Activated gamma-delta T cell treated with Interleukin-2 at 50 U/mL for 16 hours (primary cell): Measurements from ENCODE around the gene ERGIC1.

Source experiments
- DNase-seq: peaks from one replicate; pipeline ENCODE4 v3.0.0-alpha.2; 2020

Gene ERGIC1

GRCh38 chr5:172904312-172904642, 70.2 kb downstream of the ERGIC1 start:
- no peak for DNase-seq

DNA sequence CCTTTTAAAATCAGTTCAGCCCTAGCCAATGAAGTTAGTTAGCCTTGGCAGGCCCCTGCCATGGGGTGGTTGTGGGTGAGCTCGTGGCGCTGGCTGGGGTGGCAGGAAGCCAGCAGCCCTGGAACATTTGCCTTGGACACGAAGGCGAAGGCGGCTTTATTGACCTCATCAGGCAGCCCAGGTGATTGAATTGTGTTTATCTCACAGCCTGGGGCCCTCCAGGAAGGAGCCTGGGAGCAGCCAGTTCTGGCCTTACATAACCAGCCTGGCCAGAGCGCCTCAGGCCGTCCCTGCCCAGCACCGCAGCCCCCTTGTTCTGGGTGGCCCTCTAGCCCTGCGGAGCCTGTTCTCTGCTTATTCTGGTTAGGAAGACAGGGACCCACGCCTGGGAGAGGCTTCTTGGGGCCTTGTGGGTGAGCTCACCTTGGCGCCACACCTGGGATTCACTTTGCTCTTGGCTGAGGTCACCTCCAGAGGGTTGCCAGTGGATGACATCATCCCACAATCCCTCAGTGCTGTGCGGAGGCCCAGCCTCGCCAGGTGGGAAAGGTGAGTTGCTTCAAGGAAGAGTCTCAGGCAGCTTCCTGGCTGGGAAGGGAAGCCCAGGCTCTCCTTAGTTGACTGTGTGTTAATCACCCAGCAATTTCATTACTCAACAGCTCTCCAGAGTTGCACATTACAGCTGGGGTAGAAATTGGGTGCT, 70.7 kb downstream of the ERGIC1 start:
- no peak for DNase-seq

GRCh38 chr5:172905346-172906140, 71.5 kb downstream of the ERGIC1 start:
- no peak for DNase-seq

GRCh38 chr5:172906436-172906835, 72.4 kb downstream of the ERGIC1 start:
- no peak for DNase-seq

DNA sequence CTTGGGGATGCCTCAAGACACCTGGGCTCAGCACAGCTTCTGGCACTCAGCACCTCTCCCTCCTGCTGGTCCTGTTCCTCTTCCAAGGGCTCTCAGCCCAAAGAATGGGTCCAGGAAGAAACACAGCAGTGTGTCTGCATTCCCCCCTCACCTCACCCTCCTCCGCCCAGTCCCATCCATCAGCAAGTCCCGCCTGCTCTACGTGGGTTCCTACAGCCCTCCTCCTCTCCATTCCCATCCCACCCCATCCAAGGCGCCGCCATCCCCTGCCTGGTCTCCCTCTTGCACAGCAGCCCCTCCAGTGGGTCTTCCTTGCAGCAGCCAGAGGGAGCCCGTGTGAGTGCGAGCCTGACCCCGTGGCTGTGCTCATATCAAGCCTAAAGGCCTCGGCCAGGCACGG, 72.8 kb downstream of the ERGIC1 start:
- no peak for DNase-seq

GRCh38 chr5:172907657-172908056, 73.6 kb downstream of the ERGIC1 start:
- no peak for DNase-seq

DNA sequence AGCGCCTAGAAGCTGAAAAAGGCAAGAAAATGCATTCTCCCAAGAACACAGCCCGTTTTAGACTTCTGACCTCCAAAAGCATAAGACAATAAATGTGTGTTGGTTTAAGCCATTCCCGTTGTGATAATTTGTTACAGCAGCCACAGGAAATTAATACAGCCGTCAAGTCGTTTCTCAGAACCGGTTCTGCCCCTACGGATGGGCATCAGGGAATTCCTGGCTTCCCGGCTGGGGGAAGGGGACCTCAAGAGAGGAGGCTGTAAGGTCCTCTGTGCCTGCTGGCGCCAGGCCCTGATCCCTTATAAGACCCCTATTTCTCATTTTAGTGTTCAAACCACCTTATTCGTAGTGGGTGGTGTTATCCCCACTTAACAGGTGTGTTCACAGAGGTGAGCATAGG, 74.6 kb downstream of the ERGIC1 start:
- DNase-seq = no peak

DNA sequence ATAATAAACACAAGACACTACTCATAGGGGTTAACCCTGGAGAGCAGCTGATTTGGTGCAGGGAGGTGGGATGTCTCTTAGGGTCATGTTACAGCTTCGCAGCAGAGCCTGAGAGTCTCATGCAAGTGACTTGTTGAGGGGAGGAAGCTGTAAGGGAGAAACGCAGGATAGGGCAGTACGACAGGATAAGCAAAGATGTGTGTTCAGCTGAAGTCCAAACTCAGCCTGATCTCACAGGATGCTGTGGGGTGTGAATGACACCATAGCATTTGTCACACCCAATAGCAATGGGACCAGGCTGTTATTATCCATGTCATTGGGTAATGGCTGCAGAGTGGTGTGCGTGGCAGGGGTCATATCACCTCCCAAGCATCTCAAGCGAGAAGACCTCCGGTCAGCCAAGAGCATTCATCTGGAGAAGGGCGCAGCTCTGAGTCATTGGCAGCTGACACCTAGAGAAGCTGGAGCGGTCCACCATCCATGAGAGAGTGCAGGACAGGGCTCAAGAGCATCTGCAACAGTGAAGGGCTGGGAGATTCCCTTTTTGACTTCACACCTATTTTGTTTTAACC, 76.0 kb downstream of the ERGIC1 start:
- DNase-seq = no peak

DNA sequence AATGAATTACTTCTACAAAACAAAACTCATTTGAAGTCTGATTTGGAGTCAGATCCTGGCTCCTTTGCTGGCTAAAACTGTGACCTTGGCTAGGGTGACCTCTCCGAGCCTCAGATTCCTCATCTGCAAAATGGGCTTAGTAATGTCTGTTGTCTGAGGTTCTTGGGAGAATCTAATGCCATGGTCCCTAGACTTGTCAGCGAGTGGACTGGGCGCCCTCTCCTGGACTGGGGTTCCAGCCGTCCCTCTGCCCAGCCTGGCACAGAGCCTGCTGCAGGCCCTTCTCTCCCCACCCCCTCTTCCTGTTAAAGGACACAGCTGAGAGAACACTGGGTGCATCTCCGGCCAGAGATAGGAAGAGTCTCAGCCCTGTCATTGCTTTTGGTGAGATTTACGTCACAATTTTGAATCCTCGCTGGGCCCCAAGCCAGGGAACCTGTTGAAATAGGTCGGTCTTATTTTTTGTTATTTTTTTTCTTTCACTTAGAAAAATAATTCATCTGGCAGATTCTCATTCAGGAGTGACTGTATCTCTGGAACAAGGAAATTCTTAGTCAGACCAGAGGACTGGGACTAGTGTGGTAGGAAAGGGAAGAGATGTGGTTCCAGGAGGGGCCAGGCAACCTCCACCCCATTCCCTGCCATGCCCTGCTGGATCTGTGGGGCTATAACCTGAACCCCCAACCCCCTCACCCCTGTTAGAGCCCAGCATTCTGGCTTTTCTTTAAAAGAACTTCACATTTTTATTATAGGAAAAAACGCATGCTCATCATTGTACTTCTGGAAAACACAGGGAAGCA, 77.0 kb downstream of the ERGIC1 start:
- DNase-seq = no peak

GRCh38 chr5:172911628-172911880, 77.5 kb downstream of the ERGIC1 start:
- no peak for DNase-seq

GRCh38 chr5:172911976-172912375, 77.9 kb downstream of the ERGIC1 start:
- no peak for DNase-seq

GRCh38 chr5:172913117-172913850, 79.2 kb downstream of the ERGIC1 start:
- no peak for DNase-seq

- no peak for DNase-seq
These were observed 81.5 kb downstream of the ERGIC1 start for GRCh38 chr5:172915514-172915913.

- peak; percentile 64 for DNase-seq
These were observed 84.6 kb downstream of the ERGIC1 start for GRCh38 chr5:172918421-172919371.

- no peak for DNase-seq
These were observed 85.7 kb downstream of the ERGIC1 start for GRCh38 chr5:172919525-172920446.

GRCh38 chr5:172920447-172920849, 86.4 kb downstream of the ERGIC1 start:
- no peak for DNase-seq

DNA sequence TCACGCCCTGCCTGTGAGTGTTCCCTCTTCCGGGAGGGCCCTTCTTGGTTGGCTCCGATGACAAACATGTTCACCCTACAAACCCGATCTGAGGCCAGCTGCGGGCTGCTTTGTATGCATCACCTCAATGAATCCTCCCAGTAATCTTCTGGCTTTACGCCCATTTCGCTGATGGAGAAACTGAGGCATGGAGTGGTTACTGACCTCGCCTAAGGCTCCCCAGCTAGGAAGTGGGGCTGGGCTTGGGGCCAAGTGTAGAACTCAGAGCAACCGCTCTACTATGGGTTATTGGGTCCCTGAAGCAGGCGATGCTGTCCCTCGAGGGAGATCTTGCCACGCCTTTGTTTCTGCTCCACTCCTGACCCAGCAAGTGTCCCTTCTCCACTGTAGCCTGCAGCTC, 86.9 kb downstream of the ERGIC1 start:
- no peak for DNase-seq

GRCh38 chr5:172921906-172922305, 87.9 kb downstream of the ERGIC1 start:
- no peak for DNase-seq

GRCh38 chr5:172923539-172923938, 89.5 kb downstream of the ERGIC1 start:
- no peak for DNase-seq

DNA sequence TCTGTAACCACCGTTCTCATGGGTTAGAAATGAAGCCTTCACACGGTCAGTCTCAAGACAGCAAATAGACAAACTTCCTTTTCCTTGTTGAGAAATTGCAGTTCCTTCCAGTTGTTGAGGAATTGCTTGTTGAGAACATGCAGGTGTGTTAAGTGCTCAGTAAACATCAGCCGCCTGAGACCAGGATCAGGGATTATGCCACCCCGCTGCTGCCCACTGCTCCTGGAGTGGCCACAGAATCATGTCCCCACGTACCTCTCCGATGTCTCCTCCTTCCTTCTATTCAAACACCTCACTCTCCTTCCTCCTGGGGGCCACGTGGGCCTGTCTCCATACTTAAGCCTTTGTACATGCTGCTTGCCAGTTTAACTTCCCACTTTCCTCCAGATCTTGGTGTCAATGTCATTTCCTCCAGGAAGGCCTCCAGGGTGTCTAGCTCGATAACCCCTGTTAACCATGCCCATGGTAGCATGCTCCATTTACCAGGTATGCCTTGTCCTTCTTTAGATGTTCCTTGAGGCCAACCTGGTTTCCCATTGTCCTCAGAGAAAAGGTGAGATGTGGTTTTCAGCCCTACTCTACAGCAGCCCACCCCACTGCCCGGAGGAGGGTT, 91.4 kb downstream of the ERGIC1 start:
- no peak for DNase-seq
